Astrocyte (in vitro differentiated cells and primary cell): ENCODE measurements around the gene HES7. TPM values are rescaled to one million over a fixed set of nuclear protein-coding genes. Genes with fewer than 3 reads are reported as not detected.
A peak's percentile ranks its signal among the peaks of the same experiment; 100 is the strongest.

ENCODE experiments used
- DNase-seq: peaks from one replicate; pipeline ENCODE4 v3.0.0-alpha.2; 2010; ENCODE audit warnings: low read depth
- FAIRE-seq: peaks from 2 replicates; lab custom pipeline; 2011; peaks lifted over from hg19 to GRCh38; lab: Jason Lieb, UNC
- H2AFZ ChIP-seq: 2 replicates; pipeline ENCODE4 v1.6.0; 2012; ENCODE audit warnings: low read depth, low read length, inconsistent platforms
- H3K27ac ChIP-seq: 2 replicates; pipeline ENCODE4 v1.5.1; 2011; ENCODE audit warnings: low read depth, low read length, inconsistent platforms
- H3K27me3 ChIP-seq: 2 replicates; pipeline ENCODE4 v1.6.0; 2011; ENCODE audit warnings: low read length, inconsistent platforms; ENCODE audit not compliant: insufficient read depth
- H3K36me3 ChIP-seq: 2 replicates; pipeline ENCODE4 v1.5.1; 2011; ENCODE audit warnings: low read length, inconsistent platforms; ENCODE audit not compliant: insufficient read depth
- H3K4me1 ChIP-seq: 2 replicates; pipeline ENCODE4 v1.5.1; 2011; ENCODE audit warnings: low read length, inconsistent platforms; ENCODE audit not compliant: insufficient read depth
- H3K4me2 ChIP-seq: 2 replicates; pipeline ENCODE4 v1.6.0; 2012; ENCODE audit warnings: low read length, inconsistent platforms
- H3K4me3 ChIP-seq: 2 replicates; pipeline ENCODE4 v1.5.1; 2011; ENCODE audit warnings: low read depth, mild to moderate bottlenecking, low read length, inconsistent platforms; ENCODE audit not compliant: insufficient read depth
- H3K79me2 ChIP-seq: 2 replicates; pipeline ENCODE4 v1.6.0; 2012; ENCODE audit warnings: mild to moderate bottlenecking, low read length, inconsistent platforms; ENCODE audit not compliant: insufficient read depth
- H3K9ac ChIP-seq: 2 replicates; pipeline ENCODE4 v1.6.0; 2012; ENCODE audit warnings: mild to moderate bottlenecking, low read length, inconsistent platforms
- H3K9me3 ChIP-seq: 2 replicates; pipeline ENCODE4 v1.5.1; 2012; ENCODE audit warnings: low read depth, mild to moderate bottlenecking, low read length, inconsistent platforms; ENCODE audit not compliant: insufficient read depth
- H4K20me1 ChIP-seq: 2 replicates; pipeline ENCODE4 v1.6.0; 2012; ENCODE audit warnings: low read length, inconsistent platforms; ENCODE audit not compliant: insufficient read depth
- H3K27ac Mint-ChIP-seq: one replicate; pipeline ENCODE4 v1.8.0; 2021; ENCODE audit warnings: mild to moderate bottlenecking, mixed read lengths; ENCODE audit not compliant: unreplicated experiment
- H3K27me3 Mint-ChIP-seq: one replicate; pipeline ENCODE4 v1.8.0; 2021; ENCODE audit warnings: low read depth, mixed read lengths; ENCODE audit not compliant: unreplicated experiment
- H3K36me3 Mint-ChIP-seq: one replicate; pipeline ENCODE4 v1.8.0; 2021; ENCODE audit warnings: low read depth, mixed read lengths; ENCODE audit not compliant: unreplicated experiment
- H3K4me1 Mint-ChIP-seq: one replicate; pipeline ENCODE4 v1.8.0; 2021; ENCODE audit warnings: low read depth, mixed read lengths; ENCODE audit not compliant: unreplicated experiment
- H3K4me3 Mint-ChIP-seq: one replicate; pipeline ENCODE4 v1.8.0; 2021; ENCODE audit warnings: mild to moderate bottlenecking, moderate library complexity, mixed read lengths; ENCODE audit not compliant: unreplicated experiment
- H3K9me3 Mint-ChIP-seq: one replicate; pipeline ENCODE4 v1.8.0; 2021; ENCODE audit warnings: mild to moderate bottlenecking, mixed read lengths; ENCODE audit not compliant: unreplicated experiment
- CTCF ChIP-seq: IDR thresholded peaks from 2 replicates; pipeline ENCODE4 v1.5.1; 2011; ENCODE audit warnings: low read depth, mild to moderate bottlenecking, inconsistent platforms, low read length, moderate library complexity; ENCODE audit not compliant: insufficient read depth
- EZH2 ChIP-seq: IDR thresholded peaks from 2 replicates; pipeline ENCODE4 v1.6.1; 2012; ENCODE audit warnings: mild to moderate bottlenecking, low read length, inconsistent platforms; ENCODE audit not compliant: insufficient read depth
- total RNA-seq: library from RNA; stranded (reverse); gene quantifications from 2 replicates; pipeline ENCODE4 v1.2.1, GENCODE V29; 2021

Gene HES7
- total RNA-seq, 1 donor from 2014 or later, result 0.64 TPM

DNA sequence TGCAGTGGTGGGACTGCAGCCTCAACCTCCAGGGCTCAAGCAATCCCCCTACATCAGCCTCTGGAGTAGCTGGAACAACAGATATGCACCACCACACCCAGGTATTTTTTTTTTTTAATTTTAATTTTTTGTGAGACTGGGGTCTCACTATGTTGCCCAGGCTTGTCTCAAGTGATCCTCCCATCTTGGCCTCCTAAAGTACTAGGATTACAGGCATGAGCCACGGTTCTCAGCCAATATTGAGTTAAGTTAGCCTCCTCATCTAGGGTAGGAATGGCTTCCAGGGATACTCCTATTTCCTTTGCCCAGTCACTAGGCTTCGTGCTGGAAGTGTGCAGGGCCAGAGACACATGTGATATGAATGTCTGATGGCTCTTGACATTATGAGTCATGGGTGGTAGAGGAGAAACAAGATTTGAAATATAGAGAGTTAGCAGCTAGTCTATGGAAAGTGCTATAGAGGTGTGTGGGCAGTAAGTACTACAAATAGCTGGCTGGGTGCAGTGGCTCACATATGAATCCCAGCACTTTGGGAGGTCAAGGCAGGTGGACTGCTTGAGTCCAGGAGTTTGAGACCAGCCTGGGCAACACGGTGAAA lies 8.0 kb upstream of the HES7 start:
- FAIRE-seq, result no peak
- Mint-ChIP-seq H3K27ac (no peak overlapping the region), H3K9me3 (no peaks in the 10 kb centered on the region)

DNA sequence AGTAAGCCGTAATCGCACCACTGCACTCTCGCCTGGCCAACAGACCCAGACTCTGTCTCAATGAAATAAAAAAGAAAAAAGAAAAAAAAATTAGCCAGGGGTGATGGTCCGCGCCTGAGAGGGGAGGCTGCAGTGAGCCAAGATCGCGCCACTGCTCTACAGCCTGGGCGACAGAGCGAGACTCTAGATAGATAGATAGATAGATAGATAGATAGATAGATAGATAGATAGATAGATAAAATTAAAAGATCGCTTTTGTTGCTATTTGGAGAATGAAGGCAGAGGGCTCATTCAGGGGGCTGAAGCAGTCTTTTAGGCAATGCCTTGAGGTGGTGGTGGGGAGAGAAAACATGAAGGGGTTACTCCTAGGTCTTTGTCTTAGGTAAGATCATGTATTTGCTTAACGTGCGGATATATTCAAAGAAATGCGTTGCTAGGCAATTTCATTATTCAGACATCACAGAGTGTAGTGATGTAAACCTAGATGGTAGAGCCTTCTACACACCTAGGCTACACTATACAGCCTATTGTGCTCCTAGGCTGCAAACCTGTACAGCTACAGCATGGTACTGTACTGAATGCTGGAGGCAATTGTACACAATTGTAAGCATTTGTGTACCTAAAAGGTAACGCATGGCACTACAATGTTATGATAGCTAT lies 4.3 kb upstream of the HES7 start:
- peaks cover 34% of the 10 kb centered on the region for H3K4me1 ChIP-seq
- no peaks in the 10 kb centered on the region for H3K9me3 ChIP-seq
- no peak overlapping the region for H3K4me3 ChIP-seq
- Mint-ChIP-seq H3K4me1 (peaks cover 10% of the 10 kb centered on the region), H3K27ac (no peak overlapping the region), H3K4me3 (peak overlapping the region; percentile 45), H3K27me3 (peaks cover 41% of the 10 kb centered on the region), H3K9me3 (no peaks in the 10 kb centered on the region), H3K36me3 (no peaks in the 10 kb centered on the region)
- FAIRE-seq, result no peak
- H3K27me3 ChIP-seq, result peaks cover 18% of the 10 kb centered on the region
- DNase-seq, result no peak
- no peaks in the 10 kb centered on the region for H3K79me2 ChIP-seq
- no peak overlapping the region for H3K9ac ChIP-seq
- peaks cover 8% of the 10 kb centered on the region for H4K20me1 ChIP-seq
- no peak overlapping the region for H3K4me2 ChIP-seq
- no peak overlapping the region for H2AFZ ChIP-seq
- no peak for TF ChIP-seq EZH2
- TF ChIP-seq CTCF, result no peak
- H3K27ac ChIP-seq, result no peak overlapping the region
- no peaks in the 10 kb centered on the region for H3K36me3 ChIP-seq

More for the DNA sequence above, 8.0 kb upstream of the HES7 start:
- Histone ChIP-seq H3K4me2 (no peak overlapping the region), H4K20me1 (peaks cover 4% of the 10 kb centered on the region), H3K36me3 (no peaks in the 10 kb centered on the region), H3K4me3 (no peak overlapping the region), H3K4me1 (peaks cover 3% of the 10 kb centered on the region), H3K79me2 (no peaks in the 10 kb centered on the region), H3K9ac (no peak overlapping the region), H3K27ac (no peak overlapping the region), H3K9me3 (no peaks in the 10 kb centered on the region), H3K27me3 (no peaks in the 10 kb centered on the region), H2AFZ (no peak overlapping the region)
- Mint-ChIP-seq H3K27me3 (peaks cover 21% of the 10 kb centered on the region), H3K36me3 (no peaks in the 10 kb centered on the region), H3K4me3 (no peak overlapping the region), H3K4me1 (peaks cover 1% of the 10 kb centered on the region)
- DNase-seq, result no peak
- TF ChIP-seq CTCF (no peak), EZH2 (no peak)
